Activated T-helper 17 cell treated with anti-CD3 and anti-CD28 coated beads, Interleukin-2, amount 50 U/mL, for 72 hours (primary cell): ENCODE data around the gene MXRA8. TPM values are rescaled to one million over a fixed set of nuclear protein-coding genes. Genes with fewer than 3 reads are reported as not detected.

Experiments
- ATAC-seq: fragments of 150-1000 bp; cut with Tn5 transposase; replicated peaks from 2 replicates; pipeline ENCODE4 v1.10.0; 2021; ENCODE audit warnings: mild to moderate bottlenecking, moderate library complexity
- H3K27ac Mint-ChIP-seq: one replicate; pipeline ENCODE4 v1.8.0; 2022; ENCODE audit warnings: mixed read lengths
- H3K27me3 Mint-ChIP-seq: one replicate; pipeline ENCODE4 v1.8.0; 2022; ENCODE audit warnings: mixed read lengths
- H3K36me3 Mint-ChIP-seq: one replicate; pipeline ENCODE4 v1.8.0; 2022; ENCODE audit warnings: low read depth, mild to moderate bottlenecking, mixed read lengths
- H3K4me1 Mint-ChIP-seq: one replicate; pipeline ENCODE4 v1.8.0; 2022; ENCODE audit warnings: mixed read lengths
- H3K4me3 Mint-ChIP-seq: one replicate; pipeline ENCODE4 v1.8.0; 2022; ENCODE audit warnings: mild to moderate bottlenecking, mixed read lengths
- H3K9me3 Mint-ChIP-seq: one replicate; pipeline ENCODE4 v1.8.0; 2022; ENCODE audit warnings: mixed read lengths
- total RNA-seq, 2 donors: library from RNA; stranded (reverse); gene quantifications; one replicate each; pipeline ENCODE4 v1.2.3, GENCODE V29; 2022

Gene MXRA8
- total RNA-seq, 2 donors from 2014 or later, result 0.56 TPM; not detected in 1

GRCh38 chr1:1365875-1366698 lies 7.7 kb upstream of the MXRA8 start:
- no peak for ATAC-seq
- Mint-ChIP-seq H3K4me3 (no peak overlapping the region), H3K4me1 (peaks cover under 1% of the 10 kb centered on the region), H3K9me3 (no peaks in the 10 kb centered on the region), H3K36me3 (no peaks in the 10 kb centered on the region), H3K27ac (no peak overlapping the region), H3K27me3 (no peaks in the 10 kb centered on the region)

GRCh38 chr1:1364266-1364665 lies 5.9 kb upstream of the MXRA8 start:
- Mint-ChIP-seq H3K4me3 (no peak overlapping the region), H3K9me3 (no peaks in the 10 kb centered on the region), H3K36me3 (no peaks in the 10 kb centered on the region), H3K27ac (no peak overlapping the region), H3K4me1 (peaks cover 6% of the 10 kb centered on the region), H3K27me3 (no peaks in the 10 kb centered on the region)
- ATAC-seq, result no peak

- Mint-ChIP-seq H3K4me1 (peaks cover 6% of the 10 kb centered on the region), H3K4me3 (no peak overlapping the region), H3K36me3 (no peaks in the 10 kb centered on the region), H3K27ac (no peak overlapping the region), H3K27me3 (no peaks in the 10 kb centered on the region), H3K9me3 (no peaks in the 10 kb centered on the region)
- ATAC-seq, result no peak
These were observed 3.6 kb upstream of the MXRA8 start for GRCh38 chr1:1361982-1362423.

- Mint-ChIP-seq H3K27me3 (no peaks in the 10 kb centered on the region), H3K36me3 (no peaks in the 10 kb centered on the region), H3K4me1 (peaks cover 6% of the 10 kb centered on the region), H3K4me3 (no peak overlapping the region), H3K9me3 (no peaks in the 10 kb centered on the region), H3K27ac (no peak overlapping the region)
- ATAC-seq, result no peak
These were observed 3.1 kb upstream of the MXRA8 start for GRCh38 chr1:1361233-1361981.

- Mint-ChIP-seq H3K9me3 (no peaks in the 10 kb centered on the region), H3K27me3 (no peaks in the 10 kb centered on the region), H3K27ac (no peak overlapping the region), H3K36me3 (no peaks in the 10 kb centered on the region), H3K4me3 (no peak overlapping the region), H3K4me1 (peaks cover 6% of the 10 kb centered on the region)
- ATAC-seq, result no peak
These were observed 2.3 kb upstream of the MXRA8 start for GRCh38 chr1:1360506-1361169.

GRCh38 chr1:1359664-1360468 lies 1.5 kb upstream of the MXRA8 start:
- Mint-ChIP-seq H3K4me3 (no peak overlapping the region), H3K36me3 (no peaks in the 10 kb centered on the region), H3K9me3 (no peaks in the 10 kb centered on the region), H3K4me1 (peaks cover 6% of the 10 kb centered on the region), H3K27ac (no peak overlapping the region), H3K27me3 (no peaks in the 10 kb centered on the region)
- ATAC-seq, result no peak

GRCh38 chr1:1359308-1359663 lies 931 bp upstream of the MXRA8 start:
- Mint-ChIP-seq H3K27ac (no peak overlapping the region), H3K27me3 (peaks cover under 1% of the 10 kb centered on the region), H3K9me3 (no peaks in the 10 kb centered on the region), H3K4me1 (peaks cover 6% of the 10 kb centered on the region), H3K4me3 (peak overlapping the region; percentile 12), H3K36me3 (no peaks in the 10 kb centered on the region)
- peak; percentile 59 for ATAC-seq

- Mint-ChIP-seq H3K4me1 (peaks cover 6% of the 10 kb centered on the region), H3K27ac (no peak overlapping the region), H3K9me3 (no peaks in the 10 kb centered on the region), H3K4me3 (no peak overlapping the region), H3K27me3 (peaks cover 2% of the 10 kb centered on the region), H3K36me3 (no peaks in the 10 kb centered on the region)
- ATAC-seq, result no peak
These were observed 403 bp downstream of the MXRA8 start for GRCh38 chr1:1357871-1358432.

GRCh38 chr1:1356796-1357401 lies 1.5 kb downstream of the MXRA8 start:
- Mint-ChIP-seq H3K9me3 (no peaks in the 10 kb centered on the region), H3K36me3 (no peaks in the 10 kb centered on the region), H3K27me3 (peaks cover 10% of the 10 kb centered on the region), H3K4me3 (no peak overlapping the region), H3K27ac (no peak overlapping the region), H3K4me1 (peaks cover 12% of the 10 kb centered on the region)
- ATAC-seq, result no peak

- H3K4me1 Mint-ChIP-seq, result peaks cover 12% of the 10 kb centered on the region
- no peak for ATAC-seq
- no peaks in the 10 kb centered on the region for H3K9me3 Mint-ChIP-seq
- no peak overlapping the region for H3K27ac Mint-ChIP-seq
- H3K27me3 Mint-ChIP-seq, result peaks cover 10% of the 10 kb centered on the region
- no peak overlapping the region for H3K4me3 Mint-ChIP-seq
- H3K36me3 Mint-ChIP-seq, result no peaks in the 10 kb centered on the region
These were observed 2.1 kb downstream of the MXRA8 start for GRCh38 chr1:1356166-1356795.

GRCh38 chr1:1355416-1355815 lies 2.9 kb downstream of the MXRA8 start:
- H3K27me3 Mint-ChIP-seq, result peaks cover 10% of the 10 kb centered on the region
- H3K27ac Mint-ChIP-seq, result no peak overlapping the region
- no peaks in the 10 kb centered on the region for H3K9me3 Mint-ChIP-seq
- H3K4me1 Mint-ChIP-seq, result peaks cover 6% of the 10 kb centered on the region
- peak; percentile 23 for ATAC-seq
- no peaks in the 10 kb centered on the region for H3K36me3 Mint-ChIP-seq
- no peak overlapping the region for H3K4me3 Mint-ChIP-seq

- no peak for ATAC-seq
- H3K36me3 Mint-ChIP-seq, result no peaks in the 10 kb centered on the region
- no peak overlapping the region for H3K27ac Mint-ChIP-seq
- H3K4me3 Mint-ChIP-seq, result no peak overlapping the region
- H3K27me3 Mint-ChIP-seq, result peaks cover 10% of the 10 kb centered on the region
- H3K9me3 Mint-ChIP-seq, result no peaks in the 10 kb centered on the region
- peaks cover 6% of the 10 kb centered on the region for H3K4me1 Mint-ChIP-seq
These were observed 3.8 kb downstream of the MXRA8 start for GRCh38 chr1:1354271-1355247.
